ENCODE data around the gene DAPK2.

DNA sequence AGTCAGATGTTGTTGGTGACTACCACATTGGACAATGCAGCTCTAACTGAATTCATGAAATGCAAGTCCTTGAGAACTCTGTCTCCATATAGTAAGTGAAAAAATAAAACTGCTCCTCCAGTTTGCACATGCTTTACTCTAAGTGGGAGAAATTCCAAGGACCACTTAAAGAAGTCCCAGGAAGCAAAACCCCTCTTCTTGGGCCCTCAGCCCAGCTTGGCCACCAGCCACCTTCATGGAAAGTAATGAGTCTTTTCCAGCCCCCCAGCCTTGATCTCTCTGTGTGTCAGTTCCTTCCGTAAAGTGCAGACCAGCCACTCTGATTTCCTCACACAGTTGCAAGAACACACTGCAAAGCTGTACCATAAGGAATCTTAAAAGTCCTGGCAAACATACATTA is 34.5 kb downstream of the DAPK2 start:
- TF ChIP-seq, protein P1, sequence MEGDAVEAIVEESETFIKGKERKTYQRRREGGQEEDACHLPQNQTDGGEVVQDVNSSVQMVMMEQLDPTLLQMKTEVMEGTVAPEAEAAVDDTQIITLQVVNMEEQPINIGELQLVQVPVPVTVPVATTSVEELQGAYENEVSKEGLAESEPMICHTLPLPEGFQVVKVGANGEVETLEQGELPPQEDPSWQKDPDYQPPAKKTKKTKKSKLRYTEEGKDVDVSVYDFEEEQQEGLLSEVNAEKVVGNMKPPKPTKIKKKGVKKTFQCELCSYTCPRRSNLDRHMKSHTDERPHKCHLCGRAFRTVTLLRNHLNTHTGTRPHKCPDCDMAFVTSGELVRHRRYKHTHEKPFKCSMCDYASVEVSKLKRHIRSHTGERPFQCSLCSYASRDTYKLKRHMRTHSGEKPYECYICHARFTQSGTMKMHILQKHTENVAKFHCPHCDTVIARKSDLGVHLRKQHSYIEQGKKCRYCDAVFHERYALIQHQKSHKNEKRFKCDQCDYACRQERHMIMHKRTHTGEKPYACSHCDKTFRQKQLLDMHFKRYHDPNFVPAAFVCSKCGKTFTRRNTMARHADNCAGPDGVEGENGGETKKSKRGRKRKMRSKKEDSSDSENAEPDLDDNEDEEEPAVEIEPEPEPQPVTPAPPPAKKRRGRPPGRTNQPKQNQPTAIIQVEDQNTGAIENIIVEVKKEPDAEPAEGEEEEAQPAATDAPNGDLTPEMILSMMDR (IDR thresholded peaks at IDR 0.05 in 4 of 5, conservative IDR thresholded peaks at IDR 0.05 in 1 of 5) = no peak
- TF ChIP-seq POLR2A (IDR thresholded peaks at IDR 0.05) = no peak
